ENCODE results near the gene UGT1A5. TPM values are rescaled to one million over a fixed set of nuclear protein-coding genes. Genes with fewer than 3 reads are reported as not detected.

UGT1A5 gene
- total RNA-seq, 1 donor, result not detected

- DNase-seq (ENCODE audit: insufficient read length, low spot score, missing footprints), result no peak
- H3K27me3 ChIP-seq (ENCODE audit: insufficient read depth, low read length), result no peaks in the 10 kb centered on the region
- no peaks in the 10 kb centered on the region for H3K79me2 ChIP-seq (ENCODE audit: insufficient read depth, low read length)
- H3K4me3 ChIP-seq (ENCODE audit: insufficient read depth, low read length), result no peak within 1 kb of the TSS
- H3K4me1 ChIP-seq (ENCODE audit: insufficient read depth, low read length), result peaks cover 28% of the 10 kb centered on the region
- TF ChIP-seq CTCF (IDR thresholded peaks at IDR 0.05; ENCODE audit: extremely low read depth, low read depth, low read length), result no peak
- H3K4me2 ChIP-seq (ENCODE audit: insufficient read depth, low read length), result no peak within 1 kb of the TSS
- no peaks in the 10 kb centered on the region for H4K20me1 ChIP-seq (ENCODE audit: insufficient read depth, low read length)
- H2AFZ ChIP-seq (ENCODE audit: low read length), result no peak within 1 kb of the TSS
- no peaks in the 10 kb centered on the region for H3K36me3 ChIP-seq (ENCODE audit: insufficient read depth, low read length)
- H3K27ac ChIP-seq (ENCODE audit: low read depth, low read length), result no peak within 1 kb of the TSS
- H3K9me3 ChIP-seq (ENCODE audit: low read depth, low read length), result no peaks in the 10 kb centered on the region
Measured at GRCh38 chr2:233760043-233760442, 47.3 kb downstream of the UGT1A5 start, which contains the start of gene UGT1A1. TSS of gene UGT1A1 (plus strand) at chr2:233760270. CDS start at chr2:233760288, 18 bp downstream.

GRCh38 chr2:233761040-233761769 lies 48.5 kb downstream of the UGT1A5 start:
- Histone ChIP-seq H3K4me3 (ENCODE audit: insufficient read depth, low read length) (no peak overlapping the region), H4K20me1 (ENCODE audit: insufficient read depth, low read length) (no peaks in the 10 kb centered on the region), H3K9me3 (ENCODE audit: low read depth, low read length) (no peaks in the 10 kb centered on the region), H3K27me3 (ENCODE audit: insufficient read depth, low read length) (no peaks in the 10 kb centered on the region), H2AFZ (ENCODE audit: low read length) (no peak overlapping the region), H3K27ac (ENCODE audit: low read depth, low read length) (no peak overlapping the region), H3K36me3 (ENCODE audit: insufficient read depth, low read length) (no peaks in the 10 kb centered on the region), H3K4me1 (ENCODE audit: insufficient read depth, low read length) (peaks cover 28% of the 10 kb centered on the region), H3K79me2 (ENCODE audit: insufficient read depth, low read length) (no peaks in the 10 kb centered on the region), H3K4me2 (ENCODE audit: insufficient read depth, low read length) (peak overlapping the region; percentile 26)
- DNase-seq (ENCODE audit: insufficient read length, low spot score, missing footprints), result no peak
- no peak for TF ChIP-seq CTCF (IDR thresholded peaks at IDR 0.05; ENCODE audit: extremely low read depth, low read depth, low read length)

- TF ChIP-seq CTCF (IDR thresholded peaks at IDR 0.05; ENCODE audit: extremely low read depth, low read depth, low read length), result no peak
- Histone ChIP-seq H3K4me2 (ENCODE audit: insufficient read depth, low read length) (peak overlapping the region; percentile 42), H3K4me3 (ENCODE audit: insufficient read depth, low read length) (no peak overlapping the region), H3K36me3 (ENCODE audit: insufficient read depth, low read length) (no peaks in the 10 kb centered on the region), H3K27ac (ENCODE audit: low read depth, low read length) (peak overlapping the region; percentile 51), H3K27me3 (ENCODE audit: insufficient read depth, low read length) (no peaks in the 10 kb centered on the region), H3K79me2 (ENCODE audit: insufficient read depth, low read length) (no peaks in the 10 kb centered on the region), H4K20me1 (ENCODE audit: insufficient read depth, low read length) (no peaks in the 10 kb centered on the region), H3K4me1 (ENCODE audit: insufficient read depth, low read length) (peaks cover 23% of the 10 kb centered on the region), H3K9me3 (ENCODE audit: low read depth, low read length) (no peaks in the 10 kb centered on the region), H2AFZ (ENCODE audit: low read length) (peak overlapping the region; percentile 25)
- DNase-seq (ENCODE audit: insufficient read length, low spot score, missing footprints), result peak; percentile 92
Measured at GRCh38 chr2:233764264-233764663, 51.6 kb downstream of the UGT1A5 start.

GRCh38 chr2:233764761-233765160 lies 52.1 kb downstream of the UGT1A5 start:
- no peaks in the 10 kb centered on the region for H3K36me3 ChIP-seq (ENCODE audit: insufficient read depth, low read length)
- no peaks in the 10 kb centered on the region for H3K9me3 ChIP-seq (ENCODE audit: low read depth, low read length)
- no peaks in the 10 kb centered on the region for H3K79me2 ChIP-seq (ENCODE audit: insufficient read depth, low read length)
- peak overlapping the region; percentile 42 for H3K4me2 ChIP-seq (ENCODE audit: insufficient read depth, low read length)
- H2AFZ ChIP-seq (ENCODE audit: low read length), result no peak overlapping the region
- H3K27ac ChIP-seq (ENCODE audit: low read depth, low read length), result peak overlapping the region; percentile 51
- TF ChIP-seq CTCF (IDR thresholded peaks at IDR 0.05; ENCODE audit: extremely low read depth, low read depth, low read length), result no peak
- no peaks in the 10 kb centered on the region for H3K27me3 ChIP-seq (ENCODE audit: insufficient read depth, low read length)
- H3K4me3 ChIP-seq (ENCODE audit: insufficient read depth, low read length), result no peak overlapping the region
- DNase-seq (ENCODE audit: insufficient read length, low spot score, missing footprints), result no peak
- H4K20me1 ChIP-seq (ENCODE audit: insufficient read depth, low read length), result no peaks in the 10 kb centered on the region
- peaks cover 23% of the 10 kb centered on the region for H3K4me1 ChIP-seq (ENCODE audit: insufficient read depth, low read length)
